CD4-positive, alpha-beta T cell treated with Interleukin-15 for 4 hours (primary cell): ENCODE measurements around the gene PRMT2.
"Not testable (repeated sequence)": the region's sequence is repeated elsewhere in the genome, so short reads cannot be mapped to it uniquely, and the experiment has no call there.

Source experiments
- DNase-seq: peaks from one replicate; pipeline ENCODE4 v3.0.0-alpha.2; 2020; ENCODE audit warnings: low spot score

The PRMT2 gene

DNA sequence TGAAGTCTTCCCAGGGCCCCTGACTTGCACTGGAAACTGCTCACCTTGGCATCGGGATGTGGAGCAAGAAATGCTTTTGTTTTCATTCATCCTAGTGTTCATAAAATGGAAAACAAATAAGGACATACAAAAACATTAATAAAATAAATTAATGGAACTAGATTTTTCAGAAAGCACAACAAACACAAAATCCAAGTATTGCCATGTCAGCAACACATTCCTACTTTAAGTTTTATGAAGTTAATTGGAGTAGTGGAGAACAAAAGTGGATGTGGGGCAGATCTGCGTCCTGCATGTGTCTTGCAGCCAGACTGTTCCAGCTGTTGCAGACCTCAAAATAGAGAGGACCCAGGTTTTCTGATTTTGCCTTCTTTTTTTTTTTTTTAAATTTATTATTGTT is 32.9 kb downstream of the PRMT2 start:
- DNase-seq, result no peak

DNA sequence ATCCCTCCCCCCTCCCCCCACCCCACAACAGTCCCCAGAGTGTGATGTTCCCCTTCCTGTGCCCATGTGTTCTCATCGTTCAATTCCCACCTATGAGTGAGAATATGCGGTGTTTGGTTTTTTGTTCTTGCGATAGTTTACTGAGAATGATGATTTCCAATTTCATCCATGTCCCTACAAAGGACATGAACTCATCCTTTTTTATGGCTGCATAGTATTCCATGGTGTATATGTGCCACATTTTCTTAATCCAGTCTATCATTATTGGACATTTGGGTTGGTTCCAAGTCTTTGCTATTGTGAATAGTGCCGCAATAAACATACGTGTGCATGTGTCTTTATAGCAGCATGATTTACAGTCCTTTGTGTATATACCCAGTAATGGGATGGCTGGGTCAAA is 33.4 kb downstream of the PRMT2 start:
- not testable (repeated sequence) for DNase-seq

DNA sequence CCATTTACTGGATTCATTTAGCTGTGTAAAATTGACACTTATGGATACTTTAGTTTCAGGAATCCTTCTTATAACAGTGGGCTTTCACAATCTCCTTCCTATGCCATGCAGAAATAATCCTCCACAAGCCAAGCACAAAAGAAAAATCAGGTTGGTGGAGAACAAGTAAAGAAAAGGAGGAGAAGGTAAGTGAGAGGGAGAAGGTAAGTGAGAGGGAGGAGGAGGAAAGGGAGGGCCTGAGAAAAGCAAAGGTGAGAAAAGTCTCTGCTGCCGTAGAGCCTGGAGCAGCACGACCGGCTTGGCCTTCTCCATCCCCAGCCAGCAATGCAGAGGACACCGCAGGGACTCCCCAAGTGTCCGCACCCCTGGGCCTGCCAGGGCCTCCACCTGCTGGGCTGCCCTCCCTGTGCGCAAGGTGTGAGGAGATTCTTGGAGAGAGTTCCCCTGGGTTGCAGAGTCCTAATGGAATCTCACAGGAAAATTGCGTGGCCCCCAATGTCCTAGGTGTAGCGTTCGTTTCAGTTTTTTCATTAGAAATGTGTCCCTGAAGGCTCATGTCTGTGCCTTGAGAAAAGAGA is 39.0 kb downstream of the PRMT2 start:
- no peak for DNase-seq

DNA sequence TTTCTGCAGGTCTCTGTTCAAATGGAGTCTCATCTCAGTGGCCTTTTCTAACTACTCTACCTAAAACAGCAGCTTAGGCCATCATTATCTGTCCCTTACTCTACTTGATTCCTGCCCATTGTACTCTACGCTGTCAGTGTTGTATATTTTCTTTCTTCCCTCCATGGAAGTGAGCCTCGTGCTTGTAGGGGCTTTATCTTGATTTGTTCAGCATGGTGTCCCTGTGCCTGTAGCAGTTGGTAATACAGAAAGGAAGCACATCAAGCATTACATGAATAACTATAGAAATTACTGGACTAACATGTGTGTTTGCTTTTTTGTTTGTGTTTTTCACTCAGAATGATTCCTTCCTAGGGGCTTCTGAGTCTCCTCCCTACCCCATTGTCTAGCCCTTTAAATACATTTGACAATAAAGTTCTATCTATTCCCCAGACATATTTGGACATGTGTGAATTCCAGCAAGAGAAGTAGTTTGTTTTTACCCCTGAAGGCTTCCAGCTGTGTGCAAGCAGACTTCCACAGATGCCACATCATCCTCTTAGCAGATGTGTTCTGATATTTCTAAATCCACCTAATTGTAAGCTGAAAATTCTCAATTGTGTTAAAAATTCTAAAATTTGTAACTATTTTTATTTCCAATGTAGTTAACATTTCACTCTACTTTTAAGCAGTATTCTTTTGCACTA is 40.3 kb downstream of the PRMT2 start:
- no peak for DNase-seq

DNA sequence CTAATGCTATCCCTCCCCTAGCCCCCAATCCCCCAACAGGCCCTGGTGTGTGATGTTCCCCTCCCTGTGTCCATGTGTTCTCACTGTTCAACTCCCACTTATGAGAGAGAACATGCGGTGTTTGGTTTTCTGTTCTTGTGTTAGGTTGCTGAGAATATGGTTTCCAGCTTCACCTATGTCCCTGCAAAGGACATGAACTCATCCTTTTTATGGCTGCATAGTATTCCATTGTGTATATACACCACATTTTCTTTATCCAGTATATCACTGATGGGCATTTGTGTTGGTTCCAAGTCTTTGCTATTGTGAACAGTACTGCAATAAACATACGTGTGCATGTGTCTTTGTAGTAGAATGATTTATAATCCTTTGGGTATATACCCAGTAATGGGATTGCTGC is 41.1 kb downstream of the PRMT2 start:
- DNase-seq, result not testable (repeated sequence)

DNA sequence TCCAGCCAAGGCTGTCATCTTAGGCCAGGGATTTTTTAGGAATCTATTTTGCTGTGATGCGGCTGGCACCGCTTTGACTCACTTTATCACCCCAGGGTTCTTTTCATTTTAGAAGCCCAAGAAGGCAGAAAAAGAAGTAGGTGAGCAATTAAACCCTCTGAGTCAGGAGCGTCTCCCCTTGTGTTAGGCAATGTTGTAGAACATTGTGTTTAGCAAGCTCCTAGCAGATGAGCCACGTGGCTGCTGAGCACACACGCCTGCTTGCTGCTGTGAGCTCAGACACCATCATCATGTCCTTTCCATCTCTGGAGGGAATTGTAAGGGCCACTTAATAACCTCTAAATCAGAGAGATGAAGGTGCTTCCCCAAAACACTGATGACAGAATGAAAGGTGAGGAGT is 46.1 kb downstream of the PRMT2 start:
- not testable (repeated sequence) for DNase-seq

DNA sequence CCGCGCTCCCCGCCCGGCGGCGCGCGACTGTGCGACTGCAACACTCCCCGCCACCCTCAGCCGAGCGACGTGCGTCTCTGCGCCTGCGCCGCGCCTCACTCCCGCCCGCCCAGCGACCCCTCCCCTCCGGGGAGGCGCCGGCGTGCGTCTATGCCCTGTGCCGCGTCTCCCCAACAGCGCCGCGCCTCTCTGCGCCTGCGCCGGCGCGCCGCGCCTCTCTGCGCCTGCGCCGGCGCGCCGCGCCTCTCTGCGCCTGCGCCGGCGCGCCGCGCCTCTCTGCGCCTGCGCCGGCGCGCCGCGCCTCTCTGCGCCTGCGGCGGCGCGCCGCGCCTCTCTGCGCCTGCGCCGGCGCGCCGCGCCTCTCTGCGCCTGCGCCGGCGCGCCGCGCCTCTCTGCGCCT is 63.2 kb downstream of the PRMT2 start:
- DNase-seq, result not testable (repeated sequence)

DNA sequence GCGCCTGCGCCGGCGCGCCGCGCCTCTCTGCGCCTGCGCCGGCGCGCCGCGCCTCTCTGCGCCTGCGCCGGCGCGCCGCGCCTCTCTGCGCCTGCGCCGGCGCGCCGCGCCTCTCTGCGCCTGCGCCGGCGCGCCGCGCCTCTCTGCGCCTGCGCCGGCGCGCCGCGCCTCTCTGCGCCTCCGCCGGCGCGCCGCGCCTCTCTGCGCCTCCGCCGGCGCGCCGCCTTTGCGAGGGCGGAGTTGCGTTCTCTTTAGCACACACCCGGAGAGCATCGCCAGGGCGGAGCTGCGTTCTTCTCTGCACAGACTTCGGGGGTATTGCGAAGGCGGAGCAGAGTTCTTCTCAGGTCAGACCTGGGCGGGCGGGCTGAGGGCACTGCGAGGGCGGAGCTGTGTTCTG is 63.6 kb downstream of the PRMT2 start:
- not testable (repeated sequence) for DNase-seq
